Inflammatory macrophage treated with lipopolysaccharide for 1 hour (primary cell): Measurements from ENCODE around the gene PPM1K.
A peak's percentile ranks its signal among the peaks of the same experiment; 100 is the strongest.

Experiments used
- DNase-seq, 2 donors: peaks; one replicate each; pipeline ENCODE4 v3.0.0-alpha.2; 2020 to 2022

Gene PPM1K

DNA sequence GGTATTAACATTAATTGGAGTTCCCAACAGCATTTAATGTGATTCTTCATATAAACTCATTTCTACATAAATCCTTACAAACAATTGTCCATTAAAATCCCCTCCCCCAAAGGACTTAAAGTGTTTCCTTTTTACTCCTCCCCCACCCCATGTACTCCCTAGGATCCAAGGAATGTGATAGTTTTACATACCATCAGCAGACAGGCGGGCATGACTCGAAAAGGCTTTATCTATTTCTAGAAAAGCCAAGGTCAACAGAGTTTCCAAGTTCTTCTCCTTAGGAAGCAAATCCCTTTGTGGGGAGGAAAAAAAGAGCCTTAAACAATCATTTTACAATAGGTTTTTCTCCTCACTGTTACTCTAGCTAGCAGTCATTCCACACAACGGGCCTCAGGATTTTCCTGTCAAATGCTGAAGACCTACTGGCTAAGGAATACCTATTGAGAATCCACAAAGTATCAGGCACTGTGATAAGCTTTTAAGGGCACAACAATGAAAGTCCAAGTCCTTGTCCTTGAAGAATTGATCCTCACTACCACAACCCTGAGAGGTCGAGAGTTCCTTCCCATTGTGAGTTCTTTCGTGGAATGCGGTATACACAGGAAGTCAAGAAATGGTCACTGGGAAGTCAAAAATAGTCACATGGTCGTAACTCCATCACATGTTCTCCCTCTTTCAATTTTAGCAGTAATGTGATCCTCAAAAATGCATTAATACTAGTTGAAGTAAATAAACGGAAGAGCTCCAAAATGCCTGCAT, 7.2 kb downstream of the PPM1K start:
- peak; percentile 21 to 30 for DNase-seq

DNA sequence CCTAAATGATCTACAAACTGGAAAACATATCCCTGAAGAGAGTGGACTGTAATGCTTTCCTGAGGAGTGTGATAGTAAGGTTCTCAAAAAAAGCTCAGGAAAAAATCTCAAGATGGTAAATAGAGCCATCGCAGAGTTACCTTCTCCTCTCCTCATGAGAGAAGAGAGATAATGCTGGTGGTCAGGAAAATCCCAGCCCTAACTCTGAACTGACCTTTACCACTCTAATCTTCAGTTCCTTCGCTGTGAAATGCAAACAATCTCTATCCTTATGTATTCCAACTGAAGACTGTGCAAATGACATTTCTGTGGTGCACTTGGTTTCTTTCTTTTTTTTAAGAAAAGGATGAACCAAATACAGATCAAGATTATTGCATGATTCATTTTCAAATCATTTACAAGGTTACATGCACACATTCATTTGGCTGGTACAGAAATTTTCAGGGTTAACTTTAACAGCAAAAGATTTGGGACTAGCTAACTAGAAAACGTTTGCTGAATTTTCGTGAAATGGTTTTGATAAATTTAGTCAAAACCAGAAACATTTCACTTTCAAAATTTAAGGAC, 8.3 kb downstream of the PPM1K start:
- DNase-seq, result no peak

DNA sequence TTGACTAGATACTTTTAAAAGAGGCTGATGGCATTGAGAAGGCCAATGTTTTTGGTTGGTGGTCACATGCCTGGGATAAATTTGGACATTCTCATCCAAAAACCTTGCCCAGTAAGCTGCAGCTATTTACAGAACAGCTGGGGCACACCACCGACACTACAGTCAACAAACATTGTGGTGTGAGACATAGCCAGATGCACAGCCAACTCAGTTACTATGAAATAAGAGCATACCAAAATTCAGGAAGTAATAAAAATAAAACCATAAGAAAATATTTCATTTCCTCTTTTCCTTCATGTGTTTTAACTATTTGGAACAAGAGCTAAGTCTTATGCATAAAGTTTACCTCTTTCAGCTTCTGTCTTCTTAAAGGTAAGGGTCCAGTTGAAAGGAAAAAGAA, 8.8 kb downstream of the PPM1K start:
- peak; percentile 34 to 48 for DNase-seq

DNA sequence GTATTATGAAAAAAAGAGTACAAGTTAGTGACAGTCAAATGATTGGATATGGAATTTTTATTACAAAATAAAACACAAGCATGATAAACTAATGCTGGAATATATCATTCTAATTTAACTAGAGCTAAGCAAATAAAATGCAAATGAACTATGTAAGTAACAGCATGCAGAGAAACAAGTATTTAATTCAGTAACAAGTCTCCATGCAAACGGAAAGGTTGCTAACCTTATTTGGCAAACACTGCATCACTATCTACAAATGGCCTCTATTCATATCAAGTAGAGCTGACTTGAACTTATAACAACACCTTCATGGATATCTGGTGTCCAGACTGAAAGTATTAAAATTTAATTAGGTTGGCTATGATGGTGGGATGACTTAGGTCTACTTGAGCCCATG, 15.4 kb downstream of the PPM1K start:
- DNase-seq, result no peak

DNA sequence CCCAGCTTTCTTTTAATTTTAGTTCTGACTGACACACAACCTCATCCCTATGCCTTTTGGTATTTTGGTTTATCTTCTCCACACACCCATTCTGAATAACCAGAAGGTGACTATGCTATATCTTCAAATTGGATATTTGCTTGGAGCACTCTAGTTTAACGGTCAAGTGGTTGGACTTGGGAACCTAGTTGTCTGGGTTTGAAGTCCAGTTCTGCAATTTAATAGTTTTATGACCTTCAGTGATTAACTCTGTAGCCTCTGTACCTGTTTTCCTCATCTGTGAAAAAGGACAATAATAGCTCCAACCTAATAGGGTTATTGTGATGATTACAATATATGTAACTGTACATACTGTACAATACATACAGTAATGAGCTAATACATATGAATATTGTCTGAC, 20.0 kb downstream of the PPM1K start:
- no peak for DNase-seq

DNA sequence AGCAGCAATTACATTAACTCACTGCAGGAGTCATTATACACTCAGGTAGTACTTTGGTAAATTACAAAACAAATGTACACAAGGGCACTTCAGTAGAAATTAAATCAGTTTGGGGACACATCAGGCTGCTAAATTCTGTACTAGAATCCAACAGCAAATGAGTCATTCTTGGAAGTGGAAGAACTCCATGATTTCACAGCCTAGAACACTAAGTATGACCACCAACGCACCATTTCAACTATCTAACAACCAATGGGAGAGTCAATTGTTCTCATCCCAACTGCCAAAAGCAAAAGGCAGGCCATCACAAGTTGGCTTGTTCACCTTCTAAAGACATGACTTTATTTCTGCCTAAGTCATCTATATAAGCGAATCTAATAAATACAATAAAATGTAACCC, 26.6 kb downstream of the PPM1K start:
- no peak for DNase-seq

DNA sequence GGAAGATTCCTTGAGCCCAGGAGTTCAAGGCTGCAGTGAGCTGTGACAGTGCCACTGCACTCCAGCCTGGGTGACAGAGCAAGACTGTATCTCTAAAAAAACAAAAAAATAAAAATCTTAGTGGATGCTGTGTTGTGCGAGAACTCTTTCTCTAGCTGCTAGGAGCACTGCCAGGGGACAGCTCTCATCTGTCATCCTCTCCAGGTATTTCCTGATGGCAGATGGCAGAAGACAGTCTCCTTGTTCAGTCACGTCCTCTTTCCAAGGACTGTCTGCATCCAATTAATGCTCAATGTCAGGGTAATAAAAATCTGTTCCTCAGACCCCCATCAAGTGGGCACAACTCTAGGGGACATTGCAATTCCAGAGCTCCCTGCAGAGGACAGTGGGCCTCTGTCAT, 29.2 kb downstream of the PPM1K start:
- no peak for DNase-seq

DNA sequence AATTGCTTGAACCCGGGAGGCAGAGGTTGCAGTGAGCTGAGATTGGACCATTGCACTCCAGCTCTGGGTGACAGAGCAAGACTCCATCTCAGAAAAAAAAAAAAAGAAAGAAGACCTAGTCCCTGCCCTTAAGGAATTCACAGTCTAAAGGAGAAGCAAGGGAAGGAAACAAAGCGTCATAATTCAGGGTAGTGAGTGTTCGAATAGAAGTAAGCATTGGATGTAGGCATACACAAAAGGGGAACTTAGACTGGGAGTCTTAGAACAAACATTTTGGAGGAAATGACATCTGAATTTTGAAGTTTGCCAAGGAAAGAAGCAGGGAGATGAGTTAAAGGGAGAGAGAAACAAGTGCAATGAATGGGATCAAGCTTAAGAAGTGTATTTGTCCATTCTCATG, 32.4 kb downstream of the PPM1K start:
- peak; percentile 41 to 57 for DNase-seq

DNA sequence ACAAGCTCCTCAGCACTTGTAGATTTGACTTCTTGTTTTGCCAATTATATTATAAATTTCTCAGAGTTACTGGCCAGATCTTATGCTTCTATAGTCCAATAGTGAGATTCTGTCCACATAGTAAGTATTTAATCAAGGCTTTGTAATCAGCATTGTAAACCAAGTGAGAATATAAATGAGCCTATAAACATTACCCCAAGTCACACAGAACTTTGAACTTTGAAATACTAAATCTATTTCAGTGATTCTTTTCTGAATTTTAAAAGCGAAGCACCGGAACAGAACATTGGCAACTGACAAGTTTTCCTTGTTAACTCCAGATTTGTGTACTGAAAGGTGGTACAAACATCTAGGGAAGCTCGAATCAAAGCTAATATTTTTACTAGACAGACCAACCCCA, 37.2 kb downstream of the PPM1K start:
- no peak for DNase-seq

DNA sequence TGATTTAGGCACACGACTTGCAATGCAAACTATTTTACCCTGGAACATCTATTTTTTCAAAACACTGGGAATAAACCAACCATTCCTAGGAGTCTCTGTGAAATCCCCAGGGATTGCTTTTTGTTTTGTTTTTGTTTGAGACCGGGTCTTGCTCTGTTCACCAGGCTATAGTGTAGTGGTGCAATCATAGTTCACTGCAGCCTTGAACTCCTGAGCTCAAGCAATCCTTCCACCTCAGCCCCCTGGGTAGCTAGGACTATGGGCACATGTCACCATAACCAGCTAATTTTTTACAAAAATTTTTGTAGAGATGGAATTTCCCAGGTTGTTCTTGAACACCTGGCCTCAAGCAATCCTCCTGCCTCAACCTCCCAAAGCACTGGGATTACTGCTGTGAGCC, 37.8 kb downstream of the PPM1K start:
- DNase-seq, result no peak

DNA sequence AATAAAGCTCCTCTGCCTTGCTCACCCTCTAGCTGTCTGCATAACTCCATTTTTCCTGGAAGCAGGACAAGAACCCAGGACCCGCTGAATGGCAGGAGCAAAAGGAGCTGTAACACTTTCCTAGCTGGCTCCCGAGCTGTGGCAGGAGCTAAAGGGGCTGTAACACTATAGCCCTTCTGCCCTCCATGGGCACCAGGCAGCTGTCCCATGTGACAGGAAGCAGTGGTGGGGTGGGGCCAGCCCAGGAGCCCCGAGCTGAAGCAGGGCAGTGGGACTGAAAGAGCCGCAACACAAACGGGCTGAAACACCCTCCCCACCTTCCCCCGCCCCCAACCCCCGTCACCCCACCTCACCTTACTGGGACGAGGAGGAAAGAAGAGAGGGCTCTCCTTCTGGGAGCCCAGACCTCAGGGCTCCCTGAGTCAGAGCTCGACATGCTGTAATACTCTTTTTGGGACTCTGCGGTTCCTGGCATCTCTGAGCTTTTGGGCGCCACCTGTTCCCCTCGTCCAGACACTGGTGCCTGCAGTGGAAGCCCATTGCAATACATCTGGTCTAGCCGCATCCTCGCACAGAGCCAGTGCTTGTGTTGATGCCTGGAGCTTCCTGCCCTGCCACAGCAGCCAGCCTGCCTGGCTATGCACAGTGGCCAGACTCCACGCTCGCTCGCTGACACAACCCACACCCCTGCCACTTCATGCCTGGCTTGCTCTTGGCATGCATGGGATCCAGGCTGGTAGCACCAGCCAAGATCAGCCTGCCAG, 39.4 kb downstream of the PPM1K start:
- DNase-seq, result no peak

DNA sequence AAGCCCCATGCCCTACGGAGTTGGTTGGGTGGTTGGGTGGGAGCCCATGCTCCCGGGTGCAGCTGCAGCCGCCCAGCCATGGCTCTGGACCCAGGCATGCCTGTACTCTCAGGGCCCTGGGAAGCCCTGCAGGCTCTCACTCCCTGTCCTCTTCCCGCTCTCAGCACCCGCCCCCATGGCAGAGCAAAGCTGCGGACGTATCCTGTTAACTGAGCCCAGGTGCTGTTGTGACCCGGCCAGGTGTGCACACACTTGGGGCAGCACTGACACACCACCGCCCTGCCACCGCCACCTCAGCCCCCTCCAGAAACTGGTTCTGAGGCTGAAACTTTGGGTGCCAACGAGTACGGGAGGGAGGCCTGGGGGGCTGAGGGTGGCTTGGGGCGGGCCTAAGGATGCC, 40.3 kb downstream of the PPM1K start:
- DNase-seq, result no peak

DNA sequence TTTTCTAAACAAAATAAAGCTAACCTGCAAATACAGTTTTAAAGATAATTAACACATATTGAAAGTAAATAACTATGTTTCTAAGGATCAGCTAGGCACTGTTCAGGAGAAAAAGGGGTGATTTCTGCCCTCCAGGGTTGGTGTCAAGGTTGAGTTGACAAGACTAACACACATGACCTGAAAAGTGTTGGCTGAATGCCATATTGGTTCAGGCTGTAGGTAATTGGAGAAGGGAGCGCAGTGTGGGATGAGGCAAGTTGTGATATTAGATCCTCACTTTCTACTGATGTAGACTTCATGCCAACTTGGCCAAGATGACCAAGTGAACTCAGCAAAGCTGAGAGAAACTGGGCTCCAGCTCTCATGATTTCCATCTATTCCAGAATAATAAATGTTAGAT, 42.2 kb downstream of the PPM1K start:
- DNase-seq, result no peak

DNA sequence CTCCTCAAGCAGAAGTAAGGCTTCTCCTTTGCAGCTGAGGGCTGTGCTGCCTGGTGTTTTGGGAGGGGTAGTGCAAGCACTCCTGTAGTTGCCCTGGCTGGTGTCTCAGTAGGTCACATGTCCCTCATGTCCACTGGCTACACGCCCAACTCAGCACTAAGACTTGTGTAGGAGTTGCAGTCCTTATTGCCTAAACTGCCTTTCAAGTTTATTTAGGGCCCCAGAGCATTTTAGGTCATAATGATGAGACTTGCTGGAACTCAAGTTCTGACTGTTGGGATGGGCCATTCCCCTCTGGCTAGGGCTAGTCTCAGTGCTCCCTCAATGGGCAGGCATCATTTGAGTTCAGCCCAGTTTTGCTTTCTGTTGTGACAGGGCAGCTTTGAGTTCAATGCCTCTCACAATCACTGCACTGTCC, 44.1 kb downstream of the PPM1K start:
- DNase-seq, result peak; percentile 65 to 79

DNA sequence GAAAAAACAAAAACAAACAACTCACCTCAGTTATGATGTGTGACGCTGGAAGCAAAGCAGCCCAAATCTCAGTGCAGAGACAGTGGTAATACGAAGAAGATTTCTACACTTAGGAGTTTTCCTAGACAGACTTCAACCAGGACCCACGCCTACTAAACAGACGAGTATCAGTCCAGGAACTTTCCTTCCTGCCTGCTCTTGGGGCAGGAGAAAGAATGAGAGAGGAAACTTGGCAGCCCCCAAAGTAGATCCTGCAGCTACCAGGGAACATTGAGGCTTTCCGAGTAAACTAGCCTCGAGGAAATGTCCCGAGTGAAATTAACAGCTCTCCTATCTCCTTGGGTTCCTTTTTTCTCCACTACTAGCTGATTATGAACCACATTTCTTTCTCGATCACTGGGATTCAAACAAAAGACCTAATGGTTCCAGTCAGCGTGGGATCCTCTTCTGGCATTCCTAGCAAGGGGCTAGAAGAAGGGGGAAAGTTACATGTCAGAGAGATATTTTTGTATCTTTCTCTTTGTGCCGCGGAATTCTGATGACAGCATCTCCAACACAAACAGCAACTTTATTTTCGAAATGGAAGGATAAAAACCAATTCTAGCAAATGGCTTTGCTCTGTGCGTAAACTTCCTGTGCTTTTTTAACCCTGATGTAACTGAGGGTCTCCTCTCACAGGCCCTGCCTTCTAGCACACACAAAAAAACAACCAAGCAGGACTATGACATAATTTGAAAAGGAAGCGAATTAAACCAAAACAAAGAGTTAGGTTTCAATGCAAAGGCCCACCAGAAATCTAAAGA, 53.2 kb downstream of the PPM1K start:
- peak in 1 of 2 donors; percentile 17 for DNase-seq

DNA sequence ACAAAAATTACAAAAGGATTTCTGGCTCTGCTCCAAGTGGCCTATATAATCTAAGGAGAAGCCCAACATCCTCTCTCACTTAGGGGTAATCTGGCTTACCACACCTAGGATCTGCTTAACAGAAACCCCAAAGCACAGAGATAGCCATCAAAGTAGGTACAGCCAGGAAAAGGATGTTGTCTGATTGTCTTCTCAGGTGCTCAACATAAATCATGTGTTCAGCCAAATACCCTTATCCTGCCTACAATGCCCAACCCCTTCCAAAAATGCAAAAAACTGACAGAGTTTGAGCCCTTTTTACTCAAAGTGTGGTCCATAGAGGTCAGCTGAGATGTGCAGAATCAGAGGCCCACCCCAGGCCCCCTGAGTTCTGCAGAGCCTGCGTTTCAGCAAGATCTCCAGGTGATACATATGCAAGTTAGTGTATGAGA, 53.9 kb downstream of the PPM1K start:
- DNase-seq, result no peak

DNA sequence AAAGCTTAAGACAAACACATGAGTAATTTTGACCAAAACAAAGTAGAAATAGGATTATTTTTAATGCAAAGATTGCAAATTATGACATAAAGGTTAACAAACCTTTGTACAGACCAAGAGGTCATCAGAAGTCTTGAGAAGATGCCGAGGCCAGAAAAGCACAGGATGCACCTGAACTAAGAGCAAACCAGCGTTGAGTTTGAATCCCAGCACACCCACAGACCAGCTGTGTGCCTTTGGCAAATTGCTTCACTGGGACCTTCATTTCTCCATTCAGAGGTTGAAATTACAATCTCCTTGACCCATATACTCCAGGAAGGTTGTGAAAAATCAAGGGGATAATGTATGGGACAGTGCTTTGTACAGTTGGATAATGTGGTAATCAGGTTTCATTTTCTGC, 56.6 kb downstream of the PPM1K start:
- DNase-seq, result no peak

DNA sequence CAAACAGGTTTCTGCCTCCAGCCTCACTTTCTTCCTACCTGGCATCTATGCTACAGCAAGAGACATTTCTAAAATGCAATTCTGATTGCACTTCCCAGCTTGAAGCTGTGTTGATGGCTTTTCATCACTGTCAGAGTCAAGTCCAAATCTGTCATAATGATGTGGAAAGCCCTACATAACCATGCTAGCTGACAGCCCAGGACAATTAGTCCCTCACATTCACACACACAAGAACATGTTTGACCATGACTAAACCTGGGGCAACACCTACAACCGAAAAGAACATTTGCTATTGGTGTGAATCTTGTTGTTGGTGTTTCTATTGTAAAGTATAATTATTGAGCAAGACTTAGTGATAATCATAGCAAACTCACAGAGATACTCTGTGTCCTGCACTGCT, 58.2 kb downstream of the PPM1K start:
- no peak for DNase-seq

DNA sequence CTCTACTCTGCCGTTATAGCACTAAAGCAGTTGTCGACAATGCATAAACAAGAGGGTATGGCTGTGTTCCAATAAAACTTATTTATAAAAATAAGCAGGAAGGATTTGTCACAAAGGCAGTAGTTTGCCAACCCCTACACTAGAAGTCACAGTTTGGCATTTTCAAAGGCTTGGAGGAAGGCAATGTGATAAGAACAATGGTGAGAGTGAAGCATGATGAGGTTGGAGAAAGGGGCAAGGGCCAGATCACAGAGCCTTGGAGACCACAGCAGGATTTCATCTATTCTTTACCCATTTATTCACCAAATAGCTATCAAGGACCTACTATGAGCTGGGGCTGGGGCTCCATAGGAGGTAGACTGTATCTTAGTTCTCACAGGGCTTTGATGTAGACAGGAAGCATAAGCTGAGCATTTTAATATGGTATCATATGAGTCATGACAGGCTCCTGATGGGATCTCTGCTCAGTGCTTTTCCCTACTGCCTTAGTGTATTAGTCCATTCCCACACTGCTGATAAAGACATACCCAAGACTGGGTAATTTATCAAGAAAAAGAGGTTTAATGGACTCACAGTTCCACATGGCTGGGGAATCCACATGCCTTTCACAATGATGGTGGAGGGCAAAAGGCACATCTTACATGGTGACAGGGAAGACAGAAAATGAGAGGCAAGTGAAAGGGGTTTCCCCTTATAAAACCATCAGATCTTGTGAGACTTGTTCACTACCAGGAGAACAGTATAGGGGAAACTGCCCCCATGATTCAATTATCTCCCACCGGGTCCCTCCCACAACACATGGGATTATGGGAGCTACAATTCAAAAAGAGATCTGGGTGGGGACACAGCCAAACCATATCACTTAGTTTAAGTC, 58.9 kb downstream of the PPM1K start:
- DNase-seq, result peak in 1 of 2 donors; percentile 45

DNA sequence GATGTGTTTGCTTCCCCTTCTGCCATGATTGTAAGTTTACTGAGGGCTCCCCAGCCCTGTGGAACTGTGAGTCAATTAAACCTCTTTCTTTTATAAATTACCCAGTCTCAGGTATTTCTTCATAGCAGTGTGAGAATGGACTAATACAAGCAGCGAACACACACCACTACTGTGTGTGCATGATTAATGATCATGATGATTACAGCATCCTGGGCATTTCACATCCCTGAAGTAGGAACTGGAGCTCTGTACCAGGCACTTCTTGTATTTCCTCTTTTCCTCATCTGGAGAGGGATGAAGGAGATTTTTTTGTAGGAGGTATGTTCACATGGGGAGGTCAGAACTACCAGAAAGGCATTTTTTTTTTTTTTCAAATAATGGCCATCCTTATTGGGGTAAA, 60.8 kb downstream of the PPM1K start:
- DNase-seq, result peak; percentile 79 to 85

DNA sequence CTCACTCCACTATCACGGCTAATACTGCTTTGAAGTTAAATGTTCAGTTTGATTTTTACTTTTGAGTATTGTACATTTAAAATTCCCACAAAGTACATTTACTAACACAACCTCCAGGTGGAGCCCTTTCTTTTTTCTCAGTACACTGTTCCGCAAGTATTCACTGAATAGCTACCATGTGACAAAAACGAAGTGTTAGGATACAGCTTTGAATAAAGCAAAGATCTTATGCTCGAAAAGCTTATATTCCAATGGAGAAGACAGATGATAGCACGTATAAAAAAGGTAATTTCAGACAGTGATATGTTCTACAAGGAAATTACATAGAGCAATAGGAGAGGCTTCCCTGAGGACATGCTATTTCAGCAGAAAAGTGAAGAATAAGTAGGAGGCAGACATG, 65.3 kb downstream of the PPM1K start:
- peak; percentile 60 to 77 for DNase-seq

DNA sequence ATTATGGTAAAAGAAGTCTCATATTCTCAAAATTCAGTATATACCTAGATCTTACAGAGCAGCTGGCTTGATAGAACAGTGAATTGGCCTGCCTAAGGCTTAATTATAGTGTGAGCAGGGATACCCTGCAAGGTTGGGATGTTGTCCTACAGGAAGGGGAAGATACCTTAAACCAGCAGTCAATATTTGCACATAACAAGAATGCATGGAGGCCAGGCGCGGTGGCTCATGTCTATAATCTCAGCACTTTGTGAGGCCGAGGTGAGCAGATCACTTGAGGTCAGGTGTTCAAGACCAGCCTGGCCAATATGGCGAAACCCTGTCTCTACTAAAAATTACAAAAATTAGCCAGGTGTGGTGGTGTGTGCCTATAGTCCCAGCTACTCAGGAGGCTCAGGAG, 67.2 kb downstream of the PPM1K start:
- no peak for DNase-seq
